Measurements from ENCODE around the gene CTXND2.

CTXND2 gene

DNA sequence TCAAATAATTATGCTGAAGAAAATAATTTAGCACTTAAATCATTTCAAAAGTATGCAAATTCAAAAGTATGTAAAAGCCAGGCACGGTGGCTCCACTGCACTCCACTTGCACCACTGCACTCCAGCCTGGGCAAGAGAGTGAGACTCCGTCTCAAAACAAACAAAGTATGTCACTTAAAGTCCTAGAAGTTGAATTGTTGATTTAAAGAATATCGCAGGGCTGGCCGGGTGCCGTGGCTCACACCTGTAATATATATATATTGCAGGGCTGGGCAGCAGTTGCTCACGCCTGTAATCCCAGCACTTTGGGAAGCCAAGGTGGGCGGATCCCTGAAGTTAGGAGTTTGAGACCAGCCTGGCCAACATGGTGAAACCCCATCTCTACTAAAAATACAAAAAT, 30.5 kb downstream of the CTXND2 start:
- Histone ChIP-seq H4K8ac (ENCODE audit: low read depth, low read length) (no peak overlapping the region), H3K4me3 (ENCODE audit: low read depth, low read length) (no peak overlapping the region), H3K4me1 (ENCODE audit: control insufficient read depth in 1 of 2, insufficient read depth in 2 of 2, low read length in 2 of 2) (no peaks in the 10 kb centered on the region), H3K18ac (ENCODE audit: low read length) (no peak overlapping the region), H3K23ac (ENCODE audit: low read length) (no peak overlapping the region), H2AFZ (ENCODE audit: insufficient read depth, low read length, poor library complexity) (no peak overlapping the region), H3K9me3 (ENCODE audit: insufficient read depth, low read depth, low read length) (no peaks in the 10 kb centered on the region), H3K9ac (ENCODE audit: low read length) (no peak overlapping the region), H3K4me2 (ENCODE audit: low read length) (no peak overlapping the region), H2BK5ac (ENCODE audit: low read depth, low read length, poor library complexity) (no peak overlapping the region), H2AK5ac (ENCODE audit: low read length) (no peak overlapping the region), H2BK120ac (ENCODE audit: insufficient read depth, low read length, poor library complexity) (no peak overlapping the region), H3K27ac (ENCODE audit: low read depth, low read length) (no peak overlapping the region), H2BK12ac (ENCODE audit: low read length) (no peak overlapping the region), H3K36me3 (ENCODE audit: control insufficient read depth in 1 of 2, insufficient read depth in 2 of 2, low read length in 2 of 2) (no peaks in the 10 kb centered on the region), H4K91ac (ENCODE audit: low read depth, low read length) (no peak overlapping the region), H3K4ac (ENCODE audit: low read depth, low read length) (no peak overlapping the region), H4K12ac (ENCODE audit: low read depth, low read length) (no peak overlapping the region), H3K27me3 (ENCODE audit: insufficient read depth, low read length) (no peaks in the 10 kb centered on the region), H3K14ac (ENCODE audit: low read length) (no peak overlapping the region), H3K79me2 (ENCODE audit: control insufficient read depth, insufficient read depth, low read length, poor library complexity) (no peaks in the 10 kb centered on the region), H3K79me1 (ENCODE audit: low read length) (no peaks in the 10 kb centered on the region)
- no CpG with 5 or more reads among the region's 7 CpGs for WGBS (ENCODE audit: extremely low coverage, insufficient coverage, insufficient read length)
- no peak for DNase-seq

DNA sequence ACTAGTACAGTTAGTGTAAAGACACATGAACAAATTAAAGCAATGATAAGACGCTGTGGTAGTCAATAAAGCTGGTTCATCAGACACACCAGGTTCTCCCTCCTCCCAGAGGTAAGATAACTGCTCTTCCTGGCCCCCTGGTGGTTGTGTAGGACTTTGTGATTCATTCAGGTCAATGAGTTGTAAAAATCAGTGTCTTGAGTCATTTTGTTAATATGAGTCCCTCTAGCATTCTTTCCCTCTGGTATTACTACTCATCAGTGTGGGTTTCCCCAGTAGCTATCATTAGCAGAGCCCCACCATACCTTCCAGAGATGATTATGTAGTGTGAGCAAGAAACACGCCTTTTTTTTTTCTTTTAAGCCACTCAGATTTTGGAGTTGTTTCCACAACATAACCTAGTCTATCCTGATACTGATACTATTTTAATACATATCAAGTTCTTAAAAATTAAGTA, 35.6 kb downstream of the CTXND2 start:
- Histone ChIP-seq H3K9me3 (ENCODE audit: insufficient read depth, low read depth, low read length) (peaks cover 1% of the 10 kb centered on the region), H2BK120ac (ENCODE audit: insufficient read depth, low read length, poor library complexity) (no peak overlapping the region), H3K36me3 (ENCODE audit: control insufficient read depth in 1 of 2, insufficient read depth in 2 of 2, low read length in 2 of 2) (peaks cover 0 to under 1% of the 10 kb centered on the region in 2 experiments), H3K9ac (ENCODE audit: low read length) (no peak overlapping the region), H3K14ac (ENCODE audit: low read length) (no peak overlapping the region), H4K12ac (ENCODE audit: low read depth, low read length) (no peak overlapping the region), H2BK12ac (ENCODE audit: low read length) (no peak overlapping the region), H2AFZ (ENCODE audit: insufficient read depth, low read length, poor library complexity) (no peak overlapping the region), H3K4me3 (ENCODE audit: low read depth, low read length) (no peak overlapping the region), H4K8ac (ENCODE audit: low read depth, low read length) (no peak overlapping the region), H4K91ac (ENCODE audit: low read depth, low read length) (no peak overlapping the region), H3K27ac (ENCODE audit: low read depth, low read length) (no peak overlapping the region), H3K79me1 (ENCODE audit: low read length) (peaks cover 3% of the 10 kb centered on the region), H3K79me2 (ENCODE audit: control insufficient read depth, insufficient read depth, low read length, poor library complexity) (no peaks in the 10 kb centered on the region), H2AK5ac (ENCODE audit: low read length) (no peak overlapping the region), H3K27me3 (ENCODE audit: insufficient read depth, low read length) (no peaks in the 10 kb centered on the region), H3K4me1 (ENCODE audit: control insufficient read depth in 1 of 2, insufficient read depth in 2 of 2, low read length in 2 of 2) (peaks cover 2 to 3% of the 10 kb centered on the region in 2 experiments), H3K4me2 (ENCODE audit: low read length) (no peak overlapping the region), H3K23ac (ENCODE audit: low read length) (no peak overlapping the region), H3K18ac (ENCODE audit: low read length) (no peak overlapping the region), H2BK5ac (ENCODE audit: low read depth, low read length, poor library complexity) (no peak overlapping the region), H3K4ac (ENCODE audit: low read depth, low read length) (no peak overlapping the region)
- no CpG with 5 or more reads among the region's 2 CpGs for WGBS (ENCODE audit: extremely low coverage, insufficient coverage, insufficient read length)
- peak; percentile 83 to 94 for DNase-seq

DNA sequence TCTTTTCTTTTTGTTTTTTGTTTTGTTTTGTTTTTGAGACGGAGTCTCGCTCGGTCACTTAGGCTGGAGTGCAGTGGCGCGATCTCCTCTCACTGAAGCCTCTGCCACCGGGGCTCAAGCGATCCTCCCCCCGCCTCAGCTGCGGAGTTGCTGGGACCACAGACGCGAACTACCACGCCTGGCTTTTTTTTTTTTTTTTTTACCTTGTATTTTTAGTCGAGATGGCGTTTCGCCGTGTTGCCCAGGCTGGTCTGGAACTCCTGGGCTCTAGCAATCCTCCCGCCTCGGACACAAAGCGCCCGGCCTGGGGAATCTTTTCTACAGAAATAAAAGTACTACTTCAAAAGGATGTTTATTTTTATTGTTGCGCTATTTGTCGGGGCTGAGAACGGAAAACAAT, 38.1 kb downstream of the CTXND2 start:
- no peak overlapping the region for H3K27ac ChIP-seq (ENCODE audit: low read depth, low read length)
- no peak overlapping the region for H3K4me3 ChIP-seq (ENCODE audit: low read depth, low read length)
- no peak overlapping the region for H2BK5ac ChIP-seq (ENCODE audit: low read depth, low read length, poor library complexity)
- no peak overlapping the region for H3K23ac ChIP-seq (ENCODE audit: low read length)
- DNase-seq: peak; percentile 24 to 57
- H4K12ac ChIP-seq (ENCODE audit: low read depth, low read length): no peak overlapping the region
- no peaks in the 10 kb centered on the region for H3K79me2 ChIP-seq (ENCODE audit: control insufficient read depth, insufficient read depth, low read length, poor library complexity)
- no peak overlapping the region for H3K18ac ChIP-seq (ENCODE audit: low read length)
- no CpG with 5 or more reads among the region's 23 CpGs for WGBS (ENCODE audit: extremely low coverage, insufficient coverage, insufficient read length)
- no peak overlapping the region for H3K4me2 ChIP-seq (ENCODE audit: low read length)
- H3K4me1 ChIP-seq (ENCODE audit: control insufficient read depth in 1 of 2, insufficient read depth in 2 of 2, low read length in 2 of 2): peaks cover 2 to 3% of the 10 kb centered on the region in 2 experiments
- no peak overlapping the region for H2AFZ ChIP-seq (ENCODE audit: insufficient read depth, low read length, poor library complexity)
- H2AK5ac ChIP-seq (ENCODE audit: low read length): no peak overlapping the region
- H3K79me1 ChIP-seq (ENCODE audit: low read length): peaks cover 3% of the 10 kb centered on the region
- H3K14ac ChIP-seq (ENCODE audit: low read length): no peak overlapping the region
- H4K91ac ChIP-seq (ENCODE audit: low read depth, low read length): no peak overlapping the region
- H3K9me3 ChIP-seq (ENCODE audit: insufficient read depth, low read depth, low read length): peaks cover 1% of the 10 kb centered on the region
- peaks cover 3 to 13% of the 10 kb centered on the region in 2 experiments for H3K36me3 ChIP-seq (ENCODE audit: control insufficient read depth in 1 of 2, insufficient read depth in 2 of 2, low read length in 2 of 2)
- peak overlapping the region; percentile 43 for H4K8ac ChIP-seq (ENCODE audit: low read depth, low read length)
- H3K9ac ChIP-seq (ENCODE audit: low read length): no peak overlapping the region
- no peak overlapping the region for H2BK12ac ChIP-seq (ENCODE audit: low read length)
- H2BK120ac ChIP-seq (ENCODE audit: insufficient read depth, low read length, poor library complexity): no peak overlapping the region
- H3K27me3 ChIP-seq (ENCODE audit: insufficient read depth, low read length): no peaks in the 10 kb centered on the region
- no peak overlapping the region for H3K4ac ChIP-seq (ENCODE audit: low read depth, low read length)

DNA sequence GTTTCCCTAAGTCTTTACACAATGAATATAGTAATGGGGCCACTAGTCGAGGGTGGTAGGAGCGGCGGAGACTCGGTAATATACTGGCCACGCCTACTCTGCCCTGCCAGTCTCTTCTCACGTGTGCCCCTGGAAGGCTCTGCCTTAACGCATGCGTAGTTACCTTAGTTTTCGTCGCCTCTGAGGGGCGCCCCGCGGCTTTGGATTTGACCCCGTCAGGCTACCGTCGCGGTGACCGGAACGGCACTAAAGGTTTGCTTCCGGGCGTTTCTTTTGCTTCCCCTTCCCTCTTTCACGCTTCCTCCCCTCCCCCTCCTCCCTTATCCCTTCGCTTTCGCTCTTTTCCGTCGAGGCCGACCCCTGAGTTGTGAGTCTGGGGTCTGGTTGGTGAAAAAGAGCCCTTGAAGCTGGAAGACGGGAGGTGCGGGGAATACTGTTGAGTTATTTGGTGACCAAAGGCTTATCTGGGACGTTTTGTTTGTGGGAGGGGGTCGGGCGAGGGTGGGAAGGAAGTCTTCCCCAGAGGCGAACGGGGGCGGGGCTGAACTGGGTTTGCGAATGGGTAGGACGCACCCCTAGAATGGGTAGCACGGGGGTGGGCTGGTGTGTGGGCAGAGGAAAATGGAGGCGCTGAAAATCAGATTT, 39.3 kb downstream of the CTXND2 start, which contains the start of gene SETDB1:
Gene SETDB1 (plus strand): TSS at position 267 of the 645 bp plus-strand sequence. CDS start 1,352 bp downstream, outside the sequence.
- H3K27me3 ChIP-seq (ENCODE audit: insufficient read depth, low read length): no peaks in the 10 kb centered on the region
- peak within 1 kb of the TSS; percentile 96 for H4K91ac ChIP-seq (ENCODE audit: low read depth, low read length)
- peak within 1 kb of the TSS; percentile 99 for H3K9ac ChIP-seq (ENCODE audit: low read length)
- peak within 1 kb of the TSS; percentile 98 for H2BK5ac ChIP-seq (ENCODE audit: low read depth, low read length, poor library complexity)
- no peaks in the 10 kb centered on the region for H3K79me2 ChIP-seq (ENCODE audit: control insufficient read depth, insufficient read depth, low read length, poor library complexity)
- H2BK12ac ChIP-seq (ENCODE audit: low read length): peak within 1 kb of the TSS; percentile 49
- peaks cover 12 to 19% of the 10 kb centered on the region in 2 experiments for H3K36me3 ChIP-seq (ENCODE audit: control insufficient read depth in 1 of 2, insufficient read depth in 2 of 2, low read length in 2 of 2)
- H3K27ac ChIP-seq (ENCODE audit: low read depth, low read length): peak within 1 kb of the TSS; percentile 93
- peaks cover 3% of the 10 kb centered on the region for H3K79me1 ChIP-seq (ENCODE audit: low read length)
- peak within 1 kb of the TSS; percentile 47 for H3K4me2 ChIP-seq (ENCODE audit: low read length)
- WGBS (ENCODE audit: extremely low coverage, insufficient coverage, insufficient read length): no CpG with 5 or more reads among the region's 39 CpGs
- peak within 1 kb of the TSS; percentile 54 for H2AK5ac ChIP-seq (ENCODE audit: low read length)
- H3K4ac ChIP-seq (ENCODE audit: low read depth, low read length): peak within 1 kb of the TSS; percentile 95
- peak within 1 kb of the TSS; percentile 97 for H2AFZ ChIP-seq (ENCODE audit: insufficient read depth, low read length, poor library complexity)
- H3K23ac ChIP-seq (ENCODE audit: low read length): no peak within 1 kb of the TSS
- H3K18ac ChIP-seq (ENCODE audit: low read length): peak within 1 kb of the TSS; percentile 99
- H2BK120ac ChIP-seq (ENCODE audit: insufficient read depth, low read length, poor library complexity): peak within 1 kb of the TSS; percentile 97
- peak within 1 kb of the TSS; percentile 93 for H4K12ac ChIP-seq (ENCODE audit: low read depth, low read length)
- H4K8ac ChIP-seq (ENCODE audit: low read depth, low read length): peak within 1 kb of the TSS; percentile 95
- H3K4me1 ChIP-seq (ENCODE audit: control insufficient read depth in 1 of 2, insufficient read depth in 2 of 2, low read length in 2 of 2): peaks cover 2 to 3% of the 10 kb centered on the region in 2 experiments
- H3K4me3 ChIP-seq (ENCODE audit: low read depth, low read length): peak within 1 kb of the TSS; percentile 81
- H3K14ac ChIP-seq (ENCODE audit: low read length): peak within 1 kb of the TSS; percentile 95
- H3K9me3 ChIP-seq (ENCODE audit: insufficient read depth, low read depth, low read length): peaks cover 1% of the 10 kb centered on the region
- peak; percentile 97 to 99 for DNase-seq
